ENCODE results near the gene BEND7.

DNA sequence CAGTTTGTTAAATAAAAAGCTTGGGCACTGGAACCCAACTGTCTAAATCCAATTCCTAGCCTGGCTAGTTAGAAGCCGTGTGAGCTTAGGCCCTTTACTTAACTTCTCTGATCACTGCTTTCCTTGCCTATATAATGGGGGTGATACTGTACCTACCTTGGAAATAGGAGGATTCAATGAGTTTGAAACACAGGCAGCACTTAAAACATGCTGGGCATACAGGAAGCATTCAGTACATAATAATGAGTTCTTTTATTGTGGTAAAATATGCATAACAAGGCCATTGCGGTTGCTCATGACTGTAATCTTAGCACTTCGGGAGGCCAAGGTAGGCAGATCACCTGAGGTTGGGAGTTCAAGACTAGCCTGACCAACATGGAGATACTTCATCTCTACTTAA lies 133.3 kb downstream of the BEND7 start:
- TF ChIP-seq PAX5 (IDR thresholded peaks at IDR 0.05; ENCODE audit: insufficient read depth, low read length, severe bottlenecking) (no peak), POLR2AphosphoS5 (IDR thresholded peaks at IDR 0.05; ENCODE audit: low read depth, low read length) (no peak), POLR2A (IDR thresholded peaks at IDR 0.05; ENCODE audit: low read depth, low read length) (no peak)
